HG02763 (cell line): Measurements from ENCODE around the gene PLXND1.

ENCODE experiments used
- ATAC-seq: cut with Tn5 transposase; IDR thresholded peaks from one replicate; pipeline ENCODE4 v1.9.1; 2021; ENCODE audit warnings: mild to moderate bottlenecking, moderate library complexity; ENCODE audit not compliant: unreplicated experiment

Gene PLXND1

DNA sequence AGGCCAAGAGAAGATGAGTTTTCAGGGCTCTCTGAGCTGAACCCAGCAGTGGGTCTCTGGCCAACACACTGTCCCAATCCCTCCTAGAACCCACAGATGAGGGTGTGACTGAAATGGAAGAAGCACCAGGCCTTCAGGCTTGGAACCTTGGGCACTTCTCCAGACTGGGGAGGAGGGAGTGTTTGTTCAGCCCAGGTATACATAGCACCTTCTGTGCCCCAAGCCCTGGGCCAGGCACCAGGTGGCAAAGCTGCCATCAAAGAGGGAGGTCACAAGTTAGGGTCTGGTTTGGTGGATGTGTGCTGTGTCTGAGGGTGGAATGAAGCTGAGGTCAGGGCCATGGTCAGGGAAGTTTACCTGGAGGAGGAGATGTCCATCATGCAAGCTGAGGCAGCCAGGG lies 93.9 kb downstream of the PLXND1 start:
- ATAC-seq = no peak

GRCh38 chr3:129507181-129507831 lies 99.2 kb downstream of the PLXND1 start:
- no peak for ATAC-seq

DNA sequence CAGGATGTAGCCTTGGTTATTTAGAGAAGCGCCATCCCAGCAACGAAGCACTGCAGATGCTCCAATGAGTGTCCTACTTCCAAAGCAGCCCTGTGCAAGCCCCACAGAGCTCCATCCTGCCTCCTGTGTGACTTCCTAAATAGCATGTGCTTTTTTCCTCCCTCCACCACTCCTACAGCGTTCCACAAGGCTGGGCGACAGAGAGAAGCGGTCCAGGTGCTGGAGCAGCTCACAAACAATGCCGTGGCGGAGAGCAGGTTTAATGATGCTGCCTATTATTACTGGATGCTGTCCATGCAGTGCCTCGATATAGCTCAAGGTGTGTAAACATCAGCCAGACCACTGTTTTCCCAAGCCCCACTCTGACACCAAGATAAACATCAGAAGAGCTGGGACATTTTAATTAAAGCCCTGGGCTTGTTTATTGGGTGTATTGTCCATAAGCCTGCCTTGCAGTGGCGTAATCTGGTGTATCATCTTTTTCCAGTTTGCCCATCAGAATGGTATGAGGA lies 100.2 kb downstream of the PLXND1 start:
- ATAC-seq = no peak

GRCh38 chr3:129505341-129505740 lies 101.1 kb downstream of the PLXND1 start:
- no peak for ATAC-seq
